Caco-2 (cell line): Measurements from ENCODE around the gene GNL2. TPM values are rescaled to one million over a fixed set of nuclear protein-coding genes. Genes with fewer than 3 reads are reported as not detected.
"Not testable (repeated sequence)": the region's sequence is repeated elsewhere in the genome, so short reads cannot be mapped to it uniquely, and the experiment has no call there.

Experiments used
- BruUV-seq: library from RNA; stranded (reverse); fragments of 400-500 nt; replicated peaks from 2 replicates; lab custom pipeline; 2021; lab: Mats Ljungman, UMichigan
- CTCF ChIA-PET: fragments of 300-600 bp; sonication (Branson Sonifier 250); formaldehyde crosslinking; loops from one replicate; lab custom pipeline; 2022; ENCODE audit warnings: antibody characterized with exemption; lab: Charles Lee
- POLR2A ChIA-PET: fragments of 300-600 bp; sonication (Branson Sonifier 250); formaldehyde crosslinking; loops from one replicate; lab custom pipeline; 2022; ENCODE audit warnings: antibody characterized with exemption; lab: Charles Lee
- DNase-seq, 2 experiments: peaks; one replicate each; pipeline versions ENCODE4 v3.0.0 to v3.0.0-alpha.2; 2020 to 2022
- H3K27me3 ChIP-seq: replicated peaks from 2 replicates; pipeline ENCODE4 v1.6.0; 2011; ENCODE audit warnings: low read length; ENCODE audit not compliant: control insufficient read depth, insufficient read depth
- H3K36me3 ChIP-seq: 2 replicates; pipeline ENCODE4 v1.5.1; 2011; ENCODE audit warnings: low read length; ENCODE audit not compliant: control insufficient read depth, insufficient read depth
- H3K4me1 ChIP-seq: fragments of 250-450 bp; sonication (Bioruptor Pico); 2 replicates; pipeline ENCODE4 v1.5.1; 2020; ENCODE audit warnings: mild to moderate bottlenecking
- H3K4me3 ChIP-seq: 2 replicates; pipeline ENCODE4 v1.5.1; 2011; ENCODE audit warnings: low read depth, mild to moderate bottlenecking, control low read depth, low read length
- H3K9me3 ChIP-seq: fragments of 250-450 bp; sonication (Bioruptor Pico); 2 replicates; pipeline ENCODE4 v1.5.1; 2020; ENCODE audit warnings: mild to moderate bottlenecking, moderate library complexity
- H3K27ac Mint-ChIP-seq: one replicate; pipeline ENCODE4 v1.8.0; 2022; ENCODE audit warnings: mixed read lengths; ENCODE audit not compliant: unreplicated experiment
- H3K27me3 Mint-ChIP-seq: one replicate; pipeline ENCODE4 v1.8.0; 2022; ENCODE audit warnings: mixed read lengths; ENCODE audit not compliant: insufficient read depth, unreplicated experiment
- H3K36me3 Mint-ChIP-seq: one replicate; pipeline ENCODE4 v1.8.0; 2022; ENCODE audit warnings: mild to moderate bottlenecking, mixed read lengths; ENCODE audit not compliant: insufficient read depth, unreplicated experiment
- H3K4me1 Mint-ChIP-seq: one replicate; pipeline ENCODE4 v1.8.0; 2022; ENCODE audit warnings: low read depth, mixed read lengths; ENCODE audit not compliant: unreplicated experiment
- H3K4me3 Mint-ChIP-seq: one replicate; pipeline ENCODE4 v1.8.0; 2022; ENCODE audit warnings: mild to moderate bottlenecking, moderate library complexity, mixed read lengths; ENCODE audit not compliant: unreplicated experiment
- H3K9me3 Mint-ChIP-seq: one replicate; pipeline ENCODE4 v1.8.0; 2022; ENCODE audit warnings: mixed read lengths; ENCODE audit not compliant: unreplicated experiment
- intact Hi-C: fragments of 100-400 bp; cut with micrococcal nuclease; formaldehyde crosslinking; loops from one replicate; pipeline ENCODE4 v1.10.0; 2022; ENCODE audit not compliant: unreplicated experiment
- total RNA-seq: library from RNA; stranded (reverse); gene quantifications from 2 replicates; pipeline ENCODE4 v1.2.3, GENCODE V29; 2022
- TF ChIP-seq, protein P1 (sequence below), 2 experiments: fragments of 200-600 bp in 1 of 2; IDR thresholded peaks; 1 replicate in 1 of 2; 2 replicates in 1 of 2; pipeline versions ENCODE4 v1.5.1 to v1.8.0; 2011 to 2022; ENCODE audit warnings: antibody characterized with exemption in 1 of 2, control low read depth in 1 of 2, inconsistent platforms in 1 of 2, low read depth in 1 of 2, low read length in 1 of 2, mild to moderate bottlenecking in 1 of 2, moderate library complexity in 1 of 2; ENCODE audit not compliant: insufficient read depth in 1 of 2, severe bottlenecking in 1 of 2, unreplicated experiment in 1 of 2

Gene GNL2
- total RNA-seq, 1 experiment from 2014 or later = 51.6 TPM

DNA sequence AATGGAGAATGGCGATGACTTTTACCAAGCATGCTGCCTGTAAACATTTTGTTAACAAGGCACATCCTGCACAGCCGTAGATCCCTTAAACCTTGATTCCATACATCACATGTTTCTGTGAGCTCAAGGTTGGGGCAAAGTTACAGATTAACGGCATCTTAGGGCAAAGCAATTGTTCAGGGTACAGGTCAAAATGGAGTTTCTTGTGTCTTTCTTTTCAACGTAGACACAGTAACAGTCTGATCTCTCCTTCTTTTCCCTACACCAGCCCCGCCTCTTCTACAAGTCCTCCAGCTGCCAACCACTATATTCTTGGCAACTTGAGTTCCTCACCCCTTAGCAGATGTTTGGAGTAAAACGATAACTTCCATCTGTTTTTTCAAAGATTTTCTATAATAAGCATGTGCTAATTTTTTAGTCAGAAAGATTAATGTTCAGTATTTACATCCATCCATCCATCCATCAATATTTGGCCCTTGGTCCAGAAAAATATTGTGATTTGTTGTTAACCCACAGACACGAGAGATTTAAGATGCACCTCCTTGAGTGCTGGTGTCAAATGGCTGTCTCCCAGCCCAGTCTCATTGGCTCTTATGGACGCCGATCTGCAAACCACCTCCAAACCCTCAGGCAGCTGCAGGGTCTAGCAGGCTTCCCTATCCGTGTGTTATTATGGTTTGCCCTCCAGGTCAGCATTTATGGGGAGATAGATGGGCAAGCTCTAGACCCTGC, 35.2 kb downstream of the GNL2 start:
- no peak overlapping the region for H3K4me3 Mint-ChIP-seq
- H3K4me1 Mint-ChIP-seq = peaks cover 11% of the 10 kb centered on the region
- DNase-seq = no peak
- no peaks in the 10 kb centered on the region for H3K36me3 ChIP-seq
- intact Hi-C loops = no loop called here
- CTCF ChIA-PET = no interaction called here
- no peaks in the 10 kb centered on the region for H3K9me3 ChIP-seq
- H3K27ac Mint-ChIP-seq = no peak overlapping the region
- POLR2A ChIA-PET = no interaction called here
- no peak overlapping the region for H3K4me3 ChIP-seq
- TF ChIP-seq, protein P1, sequence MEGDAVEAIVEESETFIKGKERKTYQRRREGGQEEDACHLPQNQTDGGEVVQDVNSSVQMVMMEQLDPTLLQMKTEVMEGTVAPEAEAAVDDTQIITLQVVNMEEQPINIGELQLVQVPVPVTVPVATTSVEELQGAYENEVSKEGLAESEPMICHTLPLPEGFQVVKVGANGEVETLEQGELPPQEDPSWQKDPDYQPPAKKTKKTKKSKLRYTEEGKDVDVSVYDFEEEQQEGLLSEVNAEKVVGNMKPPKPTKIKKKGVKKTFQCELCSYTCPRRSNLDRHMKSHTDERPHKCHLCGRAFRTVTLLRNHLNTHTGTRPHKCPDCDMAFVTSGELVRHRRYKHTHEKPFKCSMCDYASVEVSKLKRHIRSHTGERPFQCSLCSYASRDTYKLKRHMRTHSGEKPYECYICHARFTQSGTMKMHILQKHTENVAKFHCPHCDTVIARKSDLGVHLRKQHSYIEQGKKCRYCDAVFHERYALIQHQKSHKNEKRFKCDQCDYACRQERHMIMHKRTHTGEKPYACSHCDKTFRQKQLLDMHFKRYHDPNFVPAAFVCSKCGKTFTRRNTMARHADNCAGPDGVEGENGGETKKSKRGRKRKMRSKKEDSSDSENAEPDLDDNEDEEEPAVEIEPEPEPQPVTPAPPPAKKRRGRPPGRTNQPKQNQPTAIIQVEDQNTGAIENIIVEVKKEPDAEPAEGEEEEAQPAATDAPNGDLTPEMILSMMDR (IDR thresholded peaks at IDR 0.05; ENCODE audit: insufficient read depth in 1 of 2, low read depth in 1 of 2, low read length in 1 of 2, severe bottlenecking in 1 of 2, unreplicated experiment in 1 of 2) = no peak
- peaks cover 17% of the 10 kb centered on the region for H3K4me1 ChIP-seq
- no peaks in the 10 kb centered on the region for H3K9me3 Mint-ChIP-seq
- BruUV-seq = no TSS peak
- peaks cover 10% of the 10 kb centered on the region for H3K36me3 Mint-ChIP-seq
- H3K27me3 ChIP-seq = no peaks in the 10 kb centered on the region
- no peaks in the 10 kb centered on the region for H3K27me3 Mint-ChIP-seq

DNA sequence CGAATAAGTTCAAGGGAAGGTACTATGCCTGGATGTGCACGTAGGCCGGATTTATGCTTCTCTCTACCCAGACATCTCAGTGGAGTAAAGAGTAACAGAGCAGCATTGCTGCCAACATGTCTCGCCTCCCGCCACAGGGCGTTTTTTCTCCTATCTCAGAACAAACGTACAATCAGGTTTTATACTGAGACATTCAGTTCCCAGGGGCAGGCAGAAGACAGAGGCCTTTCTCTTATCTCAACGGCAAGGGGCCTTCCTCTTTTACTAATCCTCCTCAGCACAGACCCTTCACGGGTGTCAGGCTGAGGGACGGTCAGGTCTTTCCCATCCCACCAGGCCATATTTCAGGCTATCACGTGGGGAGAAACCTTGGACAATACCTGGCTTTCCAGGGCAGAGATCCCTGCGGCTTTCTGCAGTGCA, 35.8 kb downstream of the GNL2 start:
- H3K36me3 Mint-ChIP-seq, BruUV-seq, H3K27me3 Mint-ChIP-seq, H3K27me3 ChIP-seq, intact Hi-C loops, CTCF ChIA-PET, H3K9me3 Mint-ChIP-seq, H3K4me3 ChIP-seq, H3K36me3 ChIP-seq, H3K27ac Mint-ChIP-seq, H3K4me3 Mint-ChIP-seq, H3K9me3 ChIP-seq, POLR2A ChIA-PET, DNase-seq: not testable (repeated sequence)
- peaks cover 17% of the 10 kb centered on the region for H3K4me1 ChIP-seq
- peaks cover 11% of the 10 kb centered on the region for H3K4me1 Mint-ChIP-seq

DNA sequence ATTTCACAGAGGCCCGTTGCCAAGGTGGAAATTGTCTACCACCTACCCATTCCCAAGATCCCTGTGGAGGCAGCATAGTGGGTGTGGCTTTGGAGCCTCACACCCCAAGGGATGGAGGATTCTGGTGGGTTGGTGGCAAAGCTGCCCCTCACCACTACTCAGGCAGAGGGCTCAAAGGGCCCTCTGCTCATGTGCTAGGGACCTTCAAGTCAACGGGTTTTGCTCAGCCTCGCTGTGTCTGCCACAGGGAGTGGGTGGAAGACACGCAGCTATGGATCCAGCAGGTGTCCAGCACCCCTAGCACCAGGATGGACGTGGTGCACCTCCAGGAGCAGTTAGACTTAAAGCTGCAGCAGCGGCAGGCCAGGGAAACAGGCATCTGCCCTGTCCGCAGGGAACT, 36.7 kb downstream of the GNL2 start:
- Mint-ChIP-seq H3K27ac (no peak overlapping the region), H3K4me1 (peaks cover 11% of the 10 kb centered on the region)
- intact Hi-C loops = no loop called here

More for the DNA sequence above, 36.7 kb downstream of the GNL2 start:
- H3K4me1 ChIP-seq = peaks cover 17% of the 10 kb centered on the region
- BruUV-seq = no TSS peak
- no peaks in the 10 kb centered on the region for H3K27me3 Mint-ChIP-seq
- H3K4me3 ChIP-seq = no peak overlapping the region
- H3K27me3 ChIP-seq = no peaks in the 10 kb centered on the region
- H3K36me3 ChIP-seq = no peaks in the 10 kb centered on the region
- no peak overlapping the region for H3K4me3 Mint-ChIP-seq
- ChIA-PET CTCF (no interaction called here), POLR2A (no interaction called here)
- H3K36me3 Mint-ChIP-seq = peaks cover 12% of the 10 kb centered on the region
- no peaks in the 10 kb centered on the region for H3K9me3 ChIP-seq
- TF ChIP-seq, protein P1 (IDR thresholded peaks at IDR 0.05; ENCODE audit: insufficient read depth in 1 of 2, low read depth in 1 of 2, low read length in 1 of 2, severe bottlenecking in 1 of 2, unreplicated experiment in 1 of 2) = no peak
- no peak for DNase-seq
- H3K9me3 Mint-ChIP-seq = no peaks in the 10 kb centered on the region
